ENCODE data around the gene ZDHHC14. TPM values are rescaled to one million over a fixed set of nuclear protein-coding genes. Genes with fewer than 3 reads are reported as not detected.

Gene ZDHHC14
- total RNA-seq, 1 experiment from 2014 or later, result 1.7 TPM

DNA sequence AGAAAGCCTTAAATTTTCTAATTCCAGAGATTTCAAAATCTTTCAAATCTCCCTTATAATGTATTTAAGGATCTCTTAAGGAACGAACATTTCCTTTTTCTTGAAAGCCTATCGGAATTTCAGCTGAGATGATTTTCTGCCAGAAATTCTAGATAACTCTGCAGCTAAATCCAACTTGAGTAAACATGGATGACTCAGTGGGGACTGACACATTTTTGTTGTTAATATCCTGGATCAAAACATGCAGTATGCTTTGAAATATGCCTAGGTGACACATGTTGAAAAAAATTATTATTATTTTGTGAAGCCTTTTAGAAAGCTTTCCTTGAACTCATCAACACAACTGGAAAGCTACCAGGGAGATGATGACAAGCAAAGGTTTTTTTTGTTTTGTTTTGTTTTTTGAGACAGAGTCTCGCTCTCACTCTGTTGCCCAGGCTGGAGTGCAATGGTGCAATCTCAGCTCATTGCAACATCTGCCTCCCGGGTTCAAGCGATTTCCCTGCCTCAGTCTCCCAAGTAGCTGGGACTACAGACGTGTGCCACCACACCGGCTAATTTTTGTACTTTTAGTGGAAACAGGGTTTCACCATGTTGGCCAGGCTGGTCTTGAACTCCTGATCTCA lies 302.0 kb downstream of the ZDHHC14 start:
- Histone ChIP-seq H2BK5ac (ENCODE audit: insufficient read length, low read length) (no peak overlapping the region), H3K56ac (ENCODE audit: insufficient read length, low read depth, low read length) (no peak overlapping the region), H2AK5ac (ENCODE audit: insufficient read length, low read length) (no peak overlapping the region), H3K27ac (ENCODE audit: insufficient read length, low read depth, low read length) (no peak overlapping the region), H2BK20ac (ENCODE audit: low read depth, low read length, poor library complexity, severe bottlenecking) (no peak overlapping the region), H4K20me1 (ENCODE audit: control insufficient read depth, insufficient read depth, insufficient read length) (no peaks in the 10 kb centered on the region), H3T11ph (ENCODE audit: low read length) (no peak overlapping the region), H3K4me2 (ENCODE audit: insufficient read depth, insufficient read length, low read length) (no peak overlapping the region), H2BK15ac (ENCODE audit: low read depth, low read length) (no peak overlapping the region), H2BK12ac (ENCODE audit: insufficient read length, low read depth, low read length) (no peak overlapping the region), H3K18ac (ENCODE audit: insufficient read length, low read depth, low read length) (no peak overlapping the region), H3K14ac (ENCODE audit: insufficient read depth, low read length) (no peak overlapping the region), H2AFZ (ENCODE audit: low read length) (no peak overlapping the region), H3K4ac (ENCODE audit: low read depth, low read length) (no peak overlapping the region), H3K9ac (ENCODE audit: extremely low read depth, insufficient read length, low read length) (no peak overlapping the region), H3K27me3 (ENCODE audit: insufficient read depth, low read length) (no peaks in the 10 kb centered on the region), H3K79me2 (ENCODE audit: insufficient read depth, low read length) (no peaks in the 10 kb centered on the region), H4K91ac (ENCODE audit: insufficient read length, low read depth, low read length) (no peak overlapping the region), H3K9me3 (ENCODE audit: control insufficient read depth, low read depth, low read length) (no peaks in the 10 kb centered on the region), H4K5ac (ENCODE audit: insufficient read length, low read depth, low read length) (no peak overlapping the region), H3K4me1 (ENCODE audit: insufficient read depth, low read length) (no peaks in the 10 kb centered on the region; the same call in 1 of the 2 replicates), H4K8ac (replicated peaks; ENCODE audit: insufficient read length, low read depth, low read length) (no peak overlapping the region), H3K23me2 (ENCODE audit: insufficient read length, low read depth, low read length, poor library complexity, severe bottlenecking) (no peaks in the 10 kb centered on the region), H2BK120ac (ENCODE audit: low read depth, low read length, poor library complexity, severe bottlenecking) (no peak overlapping the region), H3K79me1 (ENCODE audit: insufficient read depth, low read depth, low read length, poor library complexity, severe bottlenecking) (no peaks in the 10 kb centered on the region), H3K23ac (ENCODE audit: insufficient read length, low read depth, low read length) (no peak overlapping the region)
- no peaks in the 10 kb centered on the region for H3K36me3 Mint-ChIP-seq (ENCODE audit: insufficient read depth in 1 of 3, low read depth in 3 of 3)
- H3K4me1 Mint-ChIP-seq, result no peaks in the 10 kb centered on the region
- H3K27ac Mint-ChIP-seq, result no peak overlapping the region
- no peak for DNase-seq
- WGBS (ENCODE audit: extremely low coverage, insufficient read length, low lambda C conversion rate), result no CpG with 5 or more reads among the region's 7 CpGs
- no peaks in the 10 kb centered on the region for H3K9me3 Mint-ChIP-seq
- TF ChIP-seq CTCF (conservative IDR thresholded peaks at IDR 0.05), result no peak
- no peak overlapping the region for H3K4me3 Mint-ChIP-seq
- H3K27me3 Mint-ChIP-seq (ENCODE audit: low read depth), result peaks cover 4% of the 10 kb centered on the region; the same call in 1 of the 2 replicates

Measured in H9 (cell line).